ENCODE data around the gene CD83. TPM values are rescaled to one million over a fixed set of nuclear protein-coding genes. Genes with fewer than 3 reads are reported as not detected.

Gene CD83
- total RNA-seq, 1 experiment from 2014 or later = 7.0 TPM

GRCh38 chr6:14151773-14152172 is 34.2 kb downstream of the CD83 start:
- Histone ChIP-seq H2BK5ac (ENCODE audit: insufficient read length, low read length) (no peak overlapping the region), H3K56ac (ENCODE audit: insufficient read length, low read depth, low read length) (no peak overlapping the region), H4K91ac (ENCODE audit: insufficient read length, low read depth, low read length) (no peak overlapping the region), H4K20me1 (ENCODE audit: control insufficient read depth, insufficient read depth, insufficient read length) (no peaks in the 10 kb centered on the region), H3K9me3 (ENCODE audit: control insufficient read depth, low read depth, low read length) (no peaks in the 10 kb centered on the region), H2BK15ac (ENCODE audit: low read depth, low read length) (no peak overlapping the region), H3T11ph (ENCODE audit: low read length) (no peak overlapping the region), H2BK20ac (ENCODE audit: low read depth, low read length, poor library complexity, severe bottlenecking) (no peak overlapping the region), H2BK120ac (ENCODE audit: low read depth, low read length, poor library complexity, severe bottlenecking) (no peak overlapping the region), H4K5ac (ENCODE audit: insufficient read length, low read depth, low read length) (no peak overlapping the region), H3K9ac (ENCODE audit: extremely low read depth, insufficient read length, low read length) (no peak overlapping the region), H3K4me2 (ENCODE audit: insufficient read depth, insufficient read length, low read length) (no peak overlapping the region), H3K18ac (ENCODE audit: insufficient read length, low read depth, low read length) (no peak overlapping the region), H3K27ac (ENCODE audit: insufficient read length, low read depth, low read length) (no peak overlapping the region), H3K4ac (ENCODE audit: low read depth, low read length) (no peak overlapping the region), H2BK12ac (ENCODE audit: insufficient read length, low read depth, low read length) (no peak overlapping the region), H3K4me1 (ENCODE audit: insufficient read depth, low read length) (no peaks in the 10 kb centered on the region), H3K79me1 (ENCODE audit: insufficient read depth, low read depth, low read length, poor library complexity, severe bottlenecking) (no peaks in the 10 kb centered on the region), H3K23ac (ENCODE audit: insufficient read length, low read depth, low read length) (no peak overlapping the region), H3K23me2 (ENCODE audit: insufficient read length, low read depth, low read length, poor library complexity, severe bottlenecking) (no peaks in the 10 kb centered on the region), H3K79me2 (ENCODE audit: insufficient read depth, low read length) (no peaks in the 10 kb centered on the region), H2AFZ (ENCODE audit: low read length) (no peak overlapping the region), H4K8ac (replicated peaks; ENCODE audit: insufficient read length, low read depth, low read length) (no peak overlapping the region), H3K27me3 (ENCODE audit: insufficient read depth, low read length) (no peaks in the 10 kb centered on the region), H2AK5ac (ENCODE audit: insufficient read length, low read length) (no peak overlapping the region), H3K14ac (ENCODE audit: insufficient read depth, low read length) (no peak overlapping the region)
- no peak for TF ChIP-seq CTCF (conservative IDR thresholded peaks at IDR 0.05)
- Mint-ChIP-seq H3K27ac (no peak overlapping the region), H3K4me1 (peaks cover 2% of the 10 kb centered on the region in 2 experiments; a peak in 3 of 4 replicates), H3K4me3 (no peak overlapping the region), H3K27me3 (ENCODE audit: low read depth) (peaks cover 6% of the 10 kb centered on the region), H3K9me3 (no peaks in the 10 kb centered on the region; a peak in 2 of 5 replicates), H3K36me3 (ENCODE audit: insufficient read depth in 1 of 3, low read depth in 3 of 3) (no peaks in the 10 kb centered on the region; a peak in 1 of 7 replicates)
- no peak for DNase-seq
- WGBS (ENCODE audit: extremely low coverage, insufficient read length, low lambda C conversion rate) = no CpG with 5 or more reads among the region's 1 CpG
